OCI-LY7 (cell line): ENCODE measurements around the gene TMEM8B. TPM values are rescaled to one million over a fixed set of nuclear protein-coding genes. Genes with fewer than 3 reads are reported as not detected.

Experiments used
- BruUV-seq: library from RNA; stranded (reverse); fragments of 400-500 nt; replicated peaks from 2 replicates; lab custom pipeline; 2021; lab: Mats Ljungman, UMichigan
- CTCF ChIA-PET: fragments of 300-600 bp; sonication (Branson Sonifier 250); formaldehyde crosslinking; loops from one replicate; lab custom pipeline; 2022; ENCODE audit warnings: antibody characterized with exemption; ENCODE audit not compliant: unreplicated experiment; lab: Charles Lee
- POLR2A ChIA-PET: fragments of 300-600 bp; sonication (Branson Sonifier 250); formaldehyde crosslinking; loops from one replicate; lab custom pipeline; 2022; ENCODE audit warnings: antibody characterized with exemption; lab: Charles Lee
- DNase-seq: peaks from one replicate; pipeline ENCODE4 v3.0.0-alpha.2; 2015; ENCODE audit warnings: low spot score
- H2AFZ ChIP-seq: fragments of 200-600 bp; sonication (generic), shearing (Covaris generic); 2 replicates; pipeline ENCODE4 v1.6.1; 2014; ENCODE audit warnings: mild to moderate bottlenecking, antibody characterized with exemption, low read length, moderate library complexity
- H3K27ac ChIP-seq: fragments of 200-600 bp; sonication (generic); 2 replicates; pipeline ENCODE4 v1.5.1; 2014; ENCODE audit warnings: mixed run types, low read depth, mild to moderate bottlenecking, moderate library complexity, low read length, inconsistent platforms; ENCODE audit not compliant: poor library complexity, severe bottlenecking
- H3K36me3 ChIP-seq: fragments of 200-600 bp; sonication (generic); 2 replicates; pipeline ENCODE4 v1.6.1; 2014; ENCODE audit warnings: mild to moderate bottlenecking, antibody characterized with exemption, low read length, moderate library complexity, mixed read lengths; ENCODE audit not compliant: insufficient read depth
- H3K4me1 ChIP-seq: fragments of 200-600 bp; sonication (generic); 2 replicates; pipeline ENCODE4 v1.5.1; 2014; ENCODE audit warnings: mild to moderate bottlenecking, low read length; ENCODE audit not compliant: insufficient read depth, poor library complexity, severe bottlenecking
- H3K4me2 ChIP-seq: fragments of 200-600 bp; sonication (generic); 2 replicates; pipeline ENCODE4 v1.6.1; 2014; ENCODE audit warnings: mild to moderate bottlenecking, low read length
- H3K4me3 ChIP-seq: fragments of 200-600 bp; sonication (generic); 2 replicates; pipeline ENCODE4 v1.5.1; 2014; ENCODE audit warnings: mild to moderate bottlenecking, low read depth, low read length; ENCODE audit not compliant: poor library complexity, severe bottlenecking
- H3K79me2 ChIP-seq: fragments of 200-600 bp; sonication (generic); 2 replicates; pipeline ENCODE4 v1.6.1; 2016; ENCODE audit warnings: low read depth, mild to moderate bottlenecking, low read length, moderate library complexity, mixed read lengths; ENCODE audit not compliant: insufficient read depth
- H3K9me2 ChIP-seq: fragments of 200-600 bp; sonication (generic); 2 replicates; pipeline ENCODE4 v1.6.1; 2016; ENCODE audit warnings: mild to moderate bottlenecking, low read length, mixed read lengths; ENCODE audit not compliant: insufficient read depth
- H3K9me3 ChIP-seq: fragments of 200-600 bp; sonication (generic); 2 replicates; pipeline ENCODE4 v1.6.1; 2014; ENCODE audit warnings: mild to moderate bottlenecking, mixed run types, low read length, mixed read lengths
- H4K20me1 ChIP-seq: fragments of 200-600 bp; sonication (generic); 2 replicates; pipeline ENCODE4 v1.6.1; 2014; ENCODE audit warnings: mild to moderate bottlenecking, antibody characterized with exemption, low read length, moderate library complexity, mixed read lengths; ENCODE audit not compliant: insufficient read depth
- EZH2phosphoT487 ChIP-seq: fragments of 200-600 bp; sonication (generic); IDR thresholded peaks from 2 replicates; pipeline ENCODE4 v1.6.1; 2018; ENCODE audit warnings: low read depth, borderline replicate concordance, mild to moderate bottlenecking, mixed run types, antibody characterized with exemption, low read length, moderate library complexity, mixed read lengths
- intact Hi-C: fragments of 100-400 bp; cut with micrococcal nuclease; formaldehyde crosslinking; loops from one replicate; pipeline ENCODE4 v1.10.0; 2022; ENCODE audit not compliant: unreplicated experiment
- total RNA-seq, 2 experiments: library from RNA; depleted of rRNA in 1 of 2; stranded (reverse); fragments of >200 nt in 1 of 2; shearing (Covaris generic) in 1 of 2; gene quantifications; 2 replicates each; pipeline ENCODE4 v1.2.3, GENCODE V29; 2014 to 2022
- TF ChIP-seq, protein P1 (sequence below): fragments of 200-600 bp; sonication (generic); conservative IDR thresholded peaks from 2 replicates; pipeline ENCODE4 v1.5.1; 2014; ENCODE audit warnings: mild to moderate bottlenecking, antibody characterized with exemption, low read length, moderate library complexity, mixed read lengths

Gene TMEM8B
- total RNA-seq, 2 experiments from 2014 or later: 3.1 to 15.7 TPM

DNA sequence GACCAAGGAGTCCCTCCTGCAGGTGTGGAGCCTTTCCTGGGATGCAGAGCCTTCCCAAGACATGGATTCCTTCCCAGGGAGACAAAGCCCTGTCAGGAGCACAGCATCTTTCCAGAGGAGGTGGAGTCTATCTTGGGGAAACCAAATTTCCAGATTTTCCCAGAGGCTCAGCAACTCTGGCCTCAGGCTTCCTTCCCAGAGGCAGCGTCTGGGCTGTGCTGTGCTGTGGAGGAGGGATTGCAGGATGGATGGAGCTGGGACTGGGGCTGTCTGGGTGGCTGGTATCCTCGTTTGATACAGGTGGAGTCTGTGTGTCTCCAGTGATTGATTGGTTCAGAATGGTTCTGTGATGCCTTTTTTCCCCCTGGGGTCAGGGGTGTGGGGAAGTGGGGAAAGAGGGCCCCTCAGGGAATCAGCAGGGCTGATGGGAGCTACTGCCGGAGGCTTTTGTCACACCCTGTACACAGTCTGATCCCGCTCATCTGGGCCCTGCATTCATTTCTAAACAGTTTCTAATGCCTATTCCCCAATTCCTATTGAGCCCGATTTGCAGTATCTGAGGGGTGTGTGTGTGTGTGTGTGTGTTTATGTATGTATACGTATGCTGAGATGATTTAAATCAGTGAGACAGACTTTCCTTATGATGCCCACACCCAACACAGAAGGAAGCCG lies 25.2 kb downstream of the TMEM8B start:
- CTCF ChIA-PET: no interaction called here
- Histone ChIP-seq H3K27ac (no peak overlapping the region), H3K4me1 (no peaks in the 10 kb centered on the region), H3K9me3 (no peaks in the 10 kb centered on the region), H3K9me2 (no peaks in the 10 kb centered on the region), H3K4me2 (no peak overlapping the region), H3K36me3 (no peaks in the 10 kb centered on the region), H4K20me1 (no peaks in the 10 kb centered on the region), H2AFZ (no peak overlapping the region), H3K4me3 (no peak overlapping the region), H3K79me2 (no peaks in the 10 kb centered on the region)
- BruUV-seq: no TSS peak
- no peak for TF ChIP-seq EZH2phosphoT487
- TF ChIP-seq, protein P1, sequence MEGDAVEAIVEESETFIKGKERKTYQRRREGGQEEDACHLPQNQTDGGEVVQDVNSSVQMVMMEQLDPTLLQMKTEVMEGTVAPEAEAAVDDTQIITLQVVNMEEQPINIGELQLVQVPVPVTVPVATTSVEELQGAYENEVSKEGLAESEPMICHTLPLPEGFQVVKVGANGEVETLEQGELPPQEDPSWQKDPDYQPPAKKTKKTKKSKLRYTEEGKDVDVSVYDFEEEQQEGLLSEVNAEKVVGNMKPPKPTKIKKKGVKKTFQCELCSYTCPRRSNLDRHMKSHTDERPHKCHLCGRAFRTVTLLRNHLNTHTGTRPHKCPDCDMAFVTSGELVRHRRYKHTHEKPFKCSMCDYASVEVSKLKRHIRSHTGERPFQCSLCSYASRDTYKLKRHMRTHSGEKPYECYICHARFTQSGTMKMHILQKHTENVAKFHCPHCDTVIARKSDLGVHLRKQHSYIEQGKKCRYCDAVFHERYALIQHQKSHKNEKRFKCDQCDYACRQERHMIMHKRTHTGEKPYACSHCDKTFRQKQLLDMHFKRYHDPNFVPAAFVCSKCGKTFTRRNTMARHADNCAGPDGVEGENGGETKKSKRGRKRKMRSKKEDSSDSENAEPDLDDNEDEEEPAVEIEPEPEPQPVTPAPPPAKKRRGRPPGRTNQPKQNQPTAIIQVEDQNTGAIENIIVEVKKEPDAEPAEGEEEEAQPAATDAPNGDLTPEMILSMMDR: no peak
- no peak for DNase-seq
- POLR2A ChIA-PET: no interaction called here
- intact Hi-C loops: no loop called here

DNA sequence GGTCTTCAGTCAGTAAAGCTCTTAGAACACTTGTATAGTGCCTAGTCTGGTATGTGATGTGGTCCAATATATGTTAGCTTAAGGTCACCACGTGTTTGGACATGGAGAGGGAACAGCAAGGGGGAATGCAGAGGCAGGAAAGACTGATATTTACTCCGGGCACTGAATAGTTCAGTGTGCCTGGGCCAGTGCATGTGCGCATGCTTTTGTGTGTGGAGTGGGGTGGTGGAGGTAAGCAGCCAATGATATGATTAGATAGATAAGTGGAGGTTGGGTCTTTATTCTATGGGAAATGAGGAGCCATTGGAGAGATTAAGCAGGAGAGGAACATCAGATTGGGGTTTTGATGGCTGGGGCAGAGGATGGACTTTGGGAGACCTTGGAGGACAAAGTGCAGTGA lies 27.2 kb downstream of the TMEM8B start:
- POLR2A ChIA-PET: interaction anchor here (0.6 kb wide), 1 partner anchor 79 kb away, joined by 3 read pairs; no protein-coding TSS in a partner anchor
- H3K79me2 ChIP-seq: no peaks in the 10 kb centered on the region
- CTCF ChIA-PET: interaction anchor here (1.3 kb wide), 1 partner anchor 23 kb away, joined by 3 read pairs; no protein-coding TSS in a partner anchor
- H3K36me3 ChIP-seq: no peaks in the 10 kb centered on the region
- TF ChIP-seq, protein P1: no peak
- no peak for TF ChIP-seq EZH2phosphoT487
- intact Hi-C loops: no loop called here
- no peak overlapping the region for H2AFZ ChIP-seq
- no peaks in the 10 kb centered on the region for H3K9me3 ChIP-seq
- no peaks in the 10 kb centered on the region for H3K4me1 ChIP-seq
- BruUV-seq: no TSS peak
- H3K4me3 ChIP-seq: no peak overlapping the region
- H3K4me2 ChIP-seq: no peak overlapping the region
- no peak overlapping the region for H3K27ac ChIP-seq
- H4K20me1 ChIP-seq: no peaks in the 10 kb centered on the region
- no peaks in the 10 kb centered on the region for H3K9me2 ChIP-seq
- DNase-seq: no peak

DNA sequence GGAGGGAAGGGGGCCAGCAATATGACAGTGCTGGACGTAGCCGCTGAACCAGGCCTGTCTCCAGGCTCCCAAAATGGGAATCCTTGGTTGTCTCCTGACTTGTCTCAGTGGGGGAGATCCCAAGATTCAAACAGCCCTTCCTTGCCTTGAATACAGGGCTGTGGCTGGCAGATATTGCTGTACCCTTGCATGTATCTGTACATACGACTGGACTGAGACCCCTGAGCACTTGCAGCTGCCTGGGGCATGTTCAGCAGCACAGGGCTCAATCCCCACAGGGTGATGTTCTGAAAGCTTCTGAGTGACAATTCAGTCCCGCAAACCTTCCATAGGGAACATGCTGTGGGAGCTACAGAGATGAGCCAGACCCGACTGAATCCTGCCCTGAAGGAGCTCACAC lies 27.9 kb downstream of the TMEM8B start:
- Histone ChIP-seq H3K4me1 (no peaks in the 10 kb centered on the region), H3K9me2 (no peaks in the 10 kb centered on the region), H3K79me2 (no peaks in the 10 kb centered on the region), H3K36me3 (no peaks in the 10 kb centered on the region), H2AFZ (no peak overlapping the region), H3K9me3 (no peaks in the 10 kb centered on the region), H3K4me2 (no peak overlapping the region), H3K4me3 (no peak overlapping the region), H3K27ac (no peak overlapping the region), H4K20me1 (no peaks in the 10 kb centered on the region)
- ChIA-PET POLR2A (interaction anchor here (0.6 to 1.0 kb wide), 3 partner anchors 20 to 81 kb away, joined by 3 read pairs; no protein-coding TSS in a partner anchor), CTCF (no interaction called here)
- DNase-seq: no peak
- TF ChIP-seq, protein P1: no peak
- no peak for TF ChIP-seq EZH2phosphoT487
- no TSS peak for BruUV-seq
- intact Hi-C loops: no loop called here
